VCaP (cell line): Measurements from ENCODE around the gene KCTD20.
A peak's percentile ranks its signal among the peaks of the same experiment; 100 is the strongest.

Experiments used
- H3K27ac ChIP-seq: fragments of 450-650 bp; 2 replicates; pipeline ENCODE4 v1.5.1; 2017
- TF ChIP-seq, protein P1 (sequence below): fragments of 450-650 bp; conservative IDR thresholded peaks from 2 replicates; pipeline ENCODE4 v1.5.1; 2017; ENCODE audit warnings: mild to moderate bottlenecking, moderate library complexity

KCTD20 gene

DNA sequence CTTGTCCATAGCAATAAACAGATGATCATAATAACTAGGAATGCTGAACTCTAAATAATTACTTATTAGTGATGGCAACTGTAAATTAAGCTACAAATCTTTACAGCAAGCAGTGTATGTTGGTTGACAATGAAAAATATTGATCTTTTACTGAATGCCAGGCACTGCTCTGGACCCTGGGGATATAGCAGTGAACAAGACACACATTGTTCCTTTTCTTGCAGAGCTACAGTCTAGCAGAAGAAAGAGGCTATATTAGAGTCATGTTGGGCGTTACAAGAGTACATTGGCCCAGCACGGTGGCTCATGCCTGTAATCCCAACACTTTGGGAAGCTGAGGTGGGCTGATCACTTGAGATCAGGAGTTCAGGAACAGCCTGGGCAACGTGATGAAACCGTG, 11.6 kb upstream of the KCTD20 start:
- H3K27ac ChIP-seq = no peak overlapping the region
- TF ChIP-seq, protein P1, sequence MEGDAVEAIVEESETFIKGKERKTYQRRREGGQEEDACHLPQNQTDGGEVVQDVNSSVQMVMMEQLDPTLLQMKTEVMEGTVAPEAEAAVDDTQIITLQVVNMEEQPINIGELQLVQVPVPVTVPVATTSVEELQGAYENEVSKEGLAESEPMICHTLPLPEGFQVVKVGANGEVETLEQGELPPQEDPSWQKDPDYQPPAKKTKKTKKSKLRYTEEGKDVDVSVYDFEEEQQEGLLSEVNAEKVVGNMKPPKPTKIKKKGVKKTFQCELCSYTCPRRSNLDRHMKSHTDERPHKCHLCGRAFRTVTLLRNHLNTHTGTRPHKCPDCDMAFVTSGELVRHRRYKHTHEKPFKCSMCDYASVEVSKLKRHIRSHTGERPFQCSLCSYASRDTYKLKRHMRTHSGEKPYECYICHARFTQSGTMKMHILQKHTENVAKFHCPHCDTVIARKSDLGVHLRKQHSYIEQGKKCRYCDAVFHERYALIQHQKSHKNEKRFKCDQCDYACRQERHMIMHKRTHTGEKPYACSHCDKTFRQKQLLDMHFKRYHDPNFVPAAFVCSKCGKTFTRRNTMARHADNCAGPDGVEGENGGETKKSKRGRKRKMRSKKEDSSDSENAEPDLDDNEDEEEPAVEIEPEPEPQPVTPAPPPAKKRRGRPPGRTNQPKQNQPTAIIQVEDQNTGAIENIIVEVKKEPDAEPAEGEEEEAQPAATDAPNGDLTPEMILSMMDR = no peak

- TF ChIP-seq, protein P1 = no peak
- no peak overlapping the region for H3K27ac ChIP-seq
These were observed 10.6 kb upstream of the KCTD20 start for GRCh38 chr6:36432151-36432671.

DNA sequence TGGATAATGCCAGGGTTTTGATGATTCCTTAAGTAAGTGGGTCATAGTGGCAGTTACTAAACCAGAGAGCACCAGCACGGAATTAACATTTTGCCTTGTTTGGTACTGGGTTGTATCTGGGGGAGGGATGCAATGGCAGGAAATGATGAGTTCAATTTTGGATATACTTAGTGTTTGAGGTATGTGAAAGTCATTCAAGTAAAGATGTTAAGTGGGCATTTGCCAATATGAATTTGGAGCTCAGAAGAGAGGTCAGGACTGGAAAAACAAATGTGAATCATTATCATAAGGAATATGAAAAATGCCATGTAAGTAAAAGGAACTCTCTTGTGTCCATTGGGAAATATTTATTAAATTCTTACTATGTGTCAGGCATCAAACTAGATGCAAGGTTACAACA, 6.3 kb upstream of the KCTD20 start:
- H3K27ac ChIP-seq = no peak overlapping the region
- TF ChIP-seq, protein P1 = no peak

DNA sequence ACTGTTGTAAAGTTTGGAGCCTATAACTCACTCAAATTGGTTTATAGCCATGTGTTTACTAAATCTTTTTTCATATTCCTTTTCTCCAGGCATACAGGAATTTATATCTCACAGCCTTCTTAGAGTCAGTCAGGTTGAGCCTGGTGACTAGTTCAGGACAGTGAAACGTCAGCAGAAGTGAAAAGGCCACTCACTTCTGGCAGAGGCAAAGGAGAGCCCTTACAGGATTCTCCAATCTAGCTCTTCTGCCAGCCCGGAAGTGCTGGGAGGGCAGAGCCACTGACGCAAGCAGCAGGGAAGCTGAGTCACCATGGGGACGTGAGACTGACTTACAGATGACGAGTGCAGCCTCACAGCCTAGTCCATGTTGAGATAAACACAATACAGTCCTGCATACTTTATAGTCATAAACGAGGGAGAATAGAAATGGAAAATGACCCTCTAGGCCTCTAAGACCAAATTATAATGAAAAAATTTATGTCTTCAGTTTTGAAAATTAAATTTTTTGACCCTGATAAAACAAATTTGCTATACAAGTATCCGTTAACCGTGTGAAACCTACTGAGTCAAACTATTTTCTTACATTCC, 1.4 kb upstream of the KCTD20 start:
- peak overlapping the region; percentile 96 for H3K27ac ChIP-seq
- TF ChIP-seq, protein P1 = no peak

- TF ChIP-seq, protein P1 = no peak
- peak overlapping the region; percentile 96 for H3K27ac ChIP-seq
These were observed 613 bp upstream of the KCTD20 start for GRCh38 chr6:36442103-36442670.

- TF ChIP-seq, protein P1 = peak; percentile 57
- peak overlapping the region; percentile 96 for H3K27ac ChIP-seq
These were observed 950 bp downstream of the KCTD20 start for GRCh38 chr6:36443471-36444428.

- TF ChIP-seq, protein P1 = no peak
- peak overlapping the region; percentile 96 for H3K27ac ChIP-seq
These were observed 1.7 kb downstream of the KCTD20 start for GRCh38 chr6:36444470-36444869.
